ENCODE measurements around the gene CMTR1. TPM values are rescaled to one million over a fixed set of nuclear protein-coding genes. Genes with fewer than 3 reads are reported as not detected.

Gene CMTR1
- total RNA-seq, 1 experiment from 2014 or later = 34.8 TPM

GRCh38 chr6:37520926-37521325 lies 87.9 kb downstream of the CMTR1 start:
- H4K91ac ChIP-seq (ENCODE audit: insufficient read length, low read depth, low read length) = no peak overlapping the region
- H3K27ac ChIP-seq (ENCODE audit: insufficient read length, low read depth, low read length) = no peak overlapping the region
- TF ChIP-seq CTCF (conservative IDR thresholded peaks at IDR 0.05) = no peak
- H3K4ac ChIP-seq (ENCODE audit: low read depth, low read length) = no peak overlapping the region
- no peak overlapping the region for H3K9ac ChIP-seq (ENCODE audit: extremely low read depth, insufficient read length, low read length)
- H3T11ph ChIP-seq (ENCODE audit: low read length) = no peak overlapping the region
- no peak overlapping the region for H2BK5ac ChIP-seq (ENCODE audit: insufficient read length, low read length)
- no peak overlapping the region for H2AK5ac ChIP-seq (ENCODE audit: insufficient read length, low read length)
- no peak overlapping the region for H4K8ac ChIP-seq (replicated peaks; ENCODE audit: insufficient read length, low read depth, low read length)
- Mint-ChIP-seq H3K9me3 (no peaks in the 10 kb centered on the region; a peak in 2 of 5 replicates), H3K4me3 (no peak overlapping the region), H3K27me3 (ENCODE audit: low read depth) (peaks cover 16% of the 10 kb centered on the region), H3K36me3 (ENCODE audit: insufficient read depth in 1 of 3, low read depth in 3 of 3) (no peaks in the 10 kb centered on the region), H3K4me1 (peaks cover 25 to 33% of the 10 kb centered on the region in 2 experiments), H3K27ac (no peak overlapping the region)
- no peak overlapping the region for H2BK12ac ChIP-seq (ENCODE audit: insufficient read length, low read depth, low read length)
- H3K23ac ChIP-seq (ENCODE audit: insufficient read length, low read depth, low read length) = no peak overlapping the region
- H3K56ac ChIP-seq (ENCODE audit: insufficient read length, low read depth, low read length) = no peak overlapping the region
- no peak overlapping the region for H3K4me2 ChIP-seq (ENCODE audit: insufficient read depth, insufficient read length, low read length)
- H2BK20ac ChIP-seq (ENCODE audit: low read depth, low read length, poor library complexity, severe bottlenecking) = no peak overlapping the region
- H2BK120ac ChIP-seq (ENCODE audit: low read depth, low read length, poor library complexity, severe bottlenecking) = no peak overlapping the region
- H3K79me1 ChIP-seq (ENCODE audit: insufficient read depth, low read depth, low read length, poor library complexity, severe bottlenecking) = no peaks in the 10 kb centered on the region
- DNase-seq = no peak
- no peaks in the 10 kb centered on the region for H3K27me3 ChIP-seq (ENCODE audit: insufficient read depth, low read length)
- no CpG with 5 or more reads among the region's 6 CpGs for WGBS (ENCODE audit: extremely low coverage, insufficient read length, low lambda C conversion rate)
- H3K9me3 ChIP-seq (ENCODE audit: control insufficient read depth, low read depth, low read length) = no peaks in the 10 kb centered on the region
- H4K20me1 ChIP-seq (ENCODE audit: control insufficient read depth, insufficient read depth, insufficient read length) = no peaks in the 10 kb centered on the region
- H2BK15ac ChIP-seq (ENCODE audit: low read depth, low read length) = no peak overlapping the region
- H3K14ac ChIP-seq (ENCODE audit: insufficient read depth, low read length) = no peak overlapping the region
- H4K5ac ChIP-seq (ENCODE audit: insufficient read length, low read depth, low read length) = no peak overlapping the region
- H2AFZ ChIP-seq (ENCODE audit: low read length) = no peak overlapping the region
- no peak overlapping the region for H3K18ac ChIP-seq (ENCODE audit: insufficient read length, low read depth, low read length)
- H3K79me2 ChIP-seq (ENCODE audit: insufficient read depth, low read length) = no peaks in the 10 kb centered on the region
- no peaks in the 10 kb centered on the region; the same call in 1 of the 2 replicates for H3K4me1 ChIP-seq (ENCODE audit: insufficient read depth, low read length)
- no peaks in the 10 kb centered on the region for H3K23me2 ChIP-seq (ENCODE audit: insufficient read length, low read depth, low read length, poor library complexity, severe bottlenecking)

Data from H9 (cell line).